Osteocyte (in vitro differentiated cells): ENCODE data around the gene PEX14. TPM values are rescaled to one million over a fixed set of nuclear protein-coding genes. Genes with fewer than 3 reads are reported as not detected.

Experiments
- DNase-seq: peaks from one replicate; pipeline ENCODE4 v3.0.0; 2021; ENCODE audit warnings: mixed read lengths; ENCODE audit not compliant: unreplicated experiment; ENCODE audit errors: extremely low spot score
- H3K27ac Mint-ChIP-seq: one replicate; pipeline ENCODE4 v1.8.0; 2021; ENCODE audit warnings: mild to moderate bottlenecking, mixed read lengths; ENCODE audit not compliant: unreplicated experiment
- H3K27me3 Mint-ChIP-seq: one replicate; pipeline ENCODE4 v1.8.0; 2021; ENCODE audit warnings: mixed read lengths; ENCODE audit not compliant: unreplicated experiment
- H3K36me3 Mint-ChIP-seq: one replicate; pipeline ENCODE4 v1.8.0; 2021; ENCODE audit warnings: mixed read lengths; ENCODE audit not compliant: unreplicated experiment
- H3K4me1 Mint-ChIP-seq: one replicate; pipeline ENCODE4 v1.8.0; 2021; ENCODE audit warnings: mixed read lengths; ENCODE audit not compliant: unreplicated experiment
- H3K4me3 Mint-ChIP-seq: one replicate; pipeline ENCODE4 v1.8.0; 2021; ENCODE audit warnings: mild to moderate bottlenecking, moderate library complexity, mixed read lengths; ENCODE audit not compliant: unreplicated experiment
- H3K9me3 Mint-ChIP-seq: one replicate; pipeline ENCODE4 v1.8.0; 2021; ENCODE audit warnings: mixed read lengths; ENCODE audit not compliant: unreplicated experiment
- CTCF ChIP-seq: fragments of 200-600 bp; sonication (generic); IDR thresholded peaks from 2 replicates; pipeline ENCODE4 v1.5.0; 2021; ENCODE audit warnings: antibody characterized with exemption, mild to moderate bottlenecking, moderate library complexity
- total RNA-seq: library from RNA; stranded (reverse); gene quantifications from 2 replicates; pipeline ENCODE4 v1.2.1, GENCODE V29; 2021

The PEX14 gene
- total RNA-seq, 1 donor from 2014 or later = 22.2 TPM

DNA sequence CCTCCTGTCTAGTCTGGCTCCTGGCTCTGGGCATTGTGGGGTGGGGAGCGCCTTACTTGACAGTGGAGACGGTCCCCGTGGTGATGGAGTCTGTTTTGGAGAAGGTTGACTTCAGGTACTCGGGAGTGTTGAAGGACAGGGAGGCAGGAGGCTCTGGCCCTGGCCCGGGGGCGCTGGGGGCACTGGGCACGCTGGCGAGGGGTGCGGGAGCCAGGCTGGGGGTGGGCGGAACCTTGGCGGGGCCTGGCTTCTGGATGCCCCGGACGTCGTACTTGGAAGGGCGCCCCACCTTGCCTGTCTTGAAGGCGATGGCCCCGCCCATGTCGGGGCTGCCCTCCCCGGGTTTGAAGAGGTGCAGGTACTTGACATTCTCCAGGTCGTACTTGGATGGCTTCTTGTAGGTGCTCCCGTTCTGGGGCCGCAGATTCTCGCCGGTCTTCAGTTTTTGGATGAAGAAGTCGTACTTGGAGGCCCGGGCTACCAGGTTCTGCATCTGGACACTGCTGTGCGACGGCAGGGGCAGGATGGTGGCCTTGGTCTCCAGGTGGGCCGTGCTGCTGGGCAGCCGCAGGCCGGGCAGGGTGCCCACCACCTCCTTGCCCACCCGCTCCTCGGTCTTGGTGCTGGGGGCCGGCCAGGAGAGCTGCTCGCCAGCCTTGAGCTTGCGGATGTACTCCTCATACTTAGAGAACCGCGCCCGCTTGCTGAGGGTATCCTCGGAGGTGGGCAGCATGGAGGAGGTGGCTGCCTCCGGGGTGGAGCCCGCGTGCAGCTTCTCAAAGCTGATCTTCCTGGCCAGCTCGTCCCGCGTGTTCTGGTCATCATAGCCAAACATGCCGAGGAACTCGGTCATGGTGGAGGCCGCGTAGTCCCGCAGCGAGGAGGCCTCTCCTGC lies 185.1 kb downstream of the PEX14 start:
- H3K4me1 Mint-ChIP-seq = peaks cover 5% of the 10 kb centered on the region

GRCh38 chr1:10661453-10661852 lies 186.7 kb downstream of the PEX14 start:
- Mint-ChIP-seq H3K27me3 (no peaks in the 10 kb centered on the region), H3K27ac (no peak overlapping the region), H3K36me3 (no peaks in the 10 kb centered on the region), H3K4me1 (peaks cover 5% of the 10 kb centered on the region), H3K4me3 (no peak overlapping the region), H3K9me3 (no peaks in the 10 kb centered on the region)
- no peak for TF ChIP-seq CTCF
- DNase-seq = no peak

More for the DNA sequence above, 185.1 kb downstream of the PEX14 start:
- Mint-ChIP-seq H3K27me3 (no peaks in the 10 kb centered on the region), H3K27ac (no peak overlapping the region), H3K9me3 (no peaks in the 10 kb centered on the region), H3K4me3 (no peak overlapping the region), H3K36me3 (no peaks in the 10 kb centered on the region)
- DNase-seq = no peak
- no peak for TF ChIP-seq CTCF

DNA sequence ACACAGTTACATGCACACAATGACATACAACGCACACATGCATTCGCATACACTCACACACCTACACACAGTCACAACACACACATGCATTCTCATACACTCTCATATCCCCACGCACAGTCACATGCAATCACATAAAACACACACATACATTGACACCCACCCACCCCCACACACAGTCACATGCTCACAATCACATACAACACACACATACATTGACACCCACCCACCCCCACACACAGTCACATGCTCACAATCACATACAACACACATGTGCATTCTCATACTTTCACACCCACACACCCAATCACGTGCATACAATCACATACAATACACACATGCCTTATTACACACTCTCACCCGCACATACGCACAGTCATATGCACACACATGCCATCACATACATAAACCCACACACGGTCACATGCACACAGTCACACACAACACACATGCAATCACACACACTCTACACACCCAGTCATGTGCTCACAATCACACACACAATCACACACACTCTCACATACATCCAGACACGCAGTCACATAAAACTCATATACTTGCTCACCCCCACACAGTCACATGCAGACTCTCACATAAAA lies 187.4 kb downstream of the PEX14 start:
- no peaks in the 10 kb centered on the region for H3K27me3 Mint-ChIP-seq
- no peaks in the 10 kb centered on the region for H3K36me3 Mint-ChIP-seq
- H3K4me1 Mint-ChIP-seq = peaks cover 5% of the 10 kb centered on the region
- no peak overlapping the region for H3K27ac Mint-ChIP-seq
- H3K4me3 Mint-ChIP-seq = no peak overlapping the region
- no peak for TF ChIP-seq CTCF
- no peak for DNase-seq
- H3K9me3 Mint-ChIP-seq = no peaks in the 10 kb centered on the region

- Mint-ChIP-seq H3K36me3 (no peaks in the 10 kb centered on the region), H3K27ac (no peak overlapping the region), H3K4me3 (no peak overlapping the region), H3K4me1 (peaks cover 5% of the 10 kb centered on the region), H3K9me3 (no peaks in the 10 kb centered on the region), H3K27me3 (no peaks in the 10 kb centered on the region)
- no peak for TF ChIP-seq CTCF
- no peak for DNase-seq
Observed at GRCh38 chr1:10662824-10663677, 188.3 kb downstream of the PEX14 start.
